Spleen (tissue), 11 donors: ENCODE data around the gene MYADM. TPM values are rescaled to one million over a fixed set of nuclear protein-coding genes. Genes with fewer than 3 reads are reported as not detected.
"Not testable (repeated sequence)": the region's sequence is repeated elsewhere in the genome, so short reads cannot be mapped to it uniquely, and the experiment has no call there.

ENCODE experiments used
- DNase-seq: peaks from one replicate; pipeline ENCODE4 v3.0.0-alpha.2; 2020
- H3K27ac ChIP-seq, 8 donors: fragments of 200-600 bp; sonication (generic) in 7 of 8; 1 replicate in 4 of 8; 2 replicates in 4 of 8; pipeline versions ENCODE4 v1.5.0 to v1.8.0; 2016 to 2021; ENCODE audit warnings: inconsistent platforms in 4 of 8, mild to moderate bottlenecking in 4 of 8, moderate library complexity in 1 of 8
- H3K27me3 ChIP-seq, 7 donors: fragments of 200-600 bp; sonication (generic) in 6 of 7; replicated peaks in 1 of 7; 1 replicate in 4 of 7; 2 replicates in 3 of 7; pipeline versions ENCODE4 v1.5.0 to v1.8.0; 2016 to 2021; ENCODE audit warnings: inconsistent platforms in 3 of 7, mild to moderate bottlenecking in 1 of 7
- H3K36me3 ChIP-seq, 6 donors: fragments of 200-600 bp; sonication (generic) in 5 of 6; 1 replicate in 4 of 6; 2 replicates in 2 of 6; pipeline versions ENCODE4 v1.5.0 to v1.8.0; 2016 to 2021; ENCODE audit warnings: inconsistent platforms in 2 of 6
- H3K4me1 ChIP-seq, 6 donors: fragments of 200-600 bp; sonication (generic) in 5 of 6; 1 replicate in 3 of 6; 2 replicates in 3 of 6; pipeline versions ENCODE4 v1.5.0 to v1.8.0; 2016 to 2021; ENCODE audit warnings: inconsistent platforms in 3 of 6
- H3K4me3 ChIP-seq, 8 donors: fragments of 200-600 bp; sonication (generic) in 7 of 8; 1 replicate in 4 of 8; 2 replicates in 4 of 8; pipeline versions ENCODE4 v1.5.0 to v1.8.0; 2016 to 2021; ENCODE audit warnings: inconsistent platforms in 4 of 8, mild to moderate bottlenecking in 4 of 8, moderate library complexity in 2 of 8
- H3K9me3 ChIP-seq, 8 donors: fragments of 200-600 bp; sonication (generic) in 7 of 8; 1 replicate in 4 of 8; 2 replicates in 4 of 8; pipeline versions ENCODE4 v1.5.0 to v1.8.0; 2016 to 2021; ENCODE audit warnings: inconsistent platforms in 4 of 8
- POLR2A ChIP-seq, 3 donors: fragments of 450-650 bp; IDR thresholded peaks; one replicate each; pipeline ENCODE4 v1.5.1; 2017; ENCODE audit warnings: antibody characterized with exemption in 3 of 3, mild to moderate bottlenecking in 1 of 3
- POLR2AphosphoS5 ChIP-seq, 3 donors: sonication (generic); formaldehyde crosslinking; IDR thresholded peaks; one replicate each; pipeline ENCODE4 v1.5.1; 2017; ENCODE audit warnings: antibody characterized with exemption in 3 of 3
- WGBS, 5 donors: extraction: QIAGEN DNeasy Blood & Tissue Kit in 3 of 5; methylation state at CpG; one replicate each; pipeline versions ENCODE4 v1.1.5 to v1.1.7; 2013 to 2018; 5-methylcytosine and 5-hydroxymethylcytosine counted together
- intact Hi-C: fragments of 100-400 bp; cut with DNase I; formaldehyde crosslinking; loops from one replicate; pipeline ENCODE4 v1.15.0; 2023; ENCODE audit warnings: low total_unique reads
- polyA plus RNA-seq, 3 donors: library from polyadenylated mRNA; stranded (reverse); fragments of 200-250 nt; gene quantifications; one replicate each; pipeline ENCODE4 v1.2.1, GENCODE V29; 2013
- total RNA-seq, 7 donors: library from RNA; depleted of rRNA in 3 of 7; stranded (reverse); fragments of >200 nt in 3 of 7; fragmentation: NEBNext Ultra II Directional in 4 of 7; extraction: Animal tissue kit (Norgen Biotek cat#: 25700) in 4 of 7; gene quantifications; one replicate each; pipeline versions ENCODE4 v1.1.0 to v1.2.1, GENCODE V29; 2016 to 2021
- TF ChIP-seq, protein P1 (sequence below), 11 experiments: fragments of 200-600 bp in 7 of 11; fragments of 450-650 bp in 4 of 11; sonication (generic) in 4 of 11; IDR thresholded peaks in 8 of 11; conservative IDR thresholded peaks in 3 of 11; 1 replicate in 7 of 11; 2 replicates in 4 of 11; pipeline versions ENCODE4 v1.4.0 to v1.8.0; 2016 to 2021; ENCODE audit warnings: antibody characterized with exemption in 11 of 11, inconsistent platforms in 4 of 11, mild to moderate bottlenecking in 1 of 11
- donor health status: healthy with polysubstance abuse.
- donor health status: DM: no; HTN: no; CAD: no; lungs with moderate emphysema.
- donor health status: DM: no; HTN: no; CAD: no.
- donor health status: Bipolar disorder and iron deficiency.
- donor health status: healthy.
- donor health status: DM: no; HTN: no; CAD: no.
- donor health status: DM: yes; HTN: yes; CAD: no.

The MYADM gene
- total and polyA plus RNA-seq, 10 donors: 9.1 to 146 (median 50.8) TPM

DNA sequence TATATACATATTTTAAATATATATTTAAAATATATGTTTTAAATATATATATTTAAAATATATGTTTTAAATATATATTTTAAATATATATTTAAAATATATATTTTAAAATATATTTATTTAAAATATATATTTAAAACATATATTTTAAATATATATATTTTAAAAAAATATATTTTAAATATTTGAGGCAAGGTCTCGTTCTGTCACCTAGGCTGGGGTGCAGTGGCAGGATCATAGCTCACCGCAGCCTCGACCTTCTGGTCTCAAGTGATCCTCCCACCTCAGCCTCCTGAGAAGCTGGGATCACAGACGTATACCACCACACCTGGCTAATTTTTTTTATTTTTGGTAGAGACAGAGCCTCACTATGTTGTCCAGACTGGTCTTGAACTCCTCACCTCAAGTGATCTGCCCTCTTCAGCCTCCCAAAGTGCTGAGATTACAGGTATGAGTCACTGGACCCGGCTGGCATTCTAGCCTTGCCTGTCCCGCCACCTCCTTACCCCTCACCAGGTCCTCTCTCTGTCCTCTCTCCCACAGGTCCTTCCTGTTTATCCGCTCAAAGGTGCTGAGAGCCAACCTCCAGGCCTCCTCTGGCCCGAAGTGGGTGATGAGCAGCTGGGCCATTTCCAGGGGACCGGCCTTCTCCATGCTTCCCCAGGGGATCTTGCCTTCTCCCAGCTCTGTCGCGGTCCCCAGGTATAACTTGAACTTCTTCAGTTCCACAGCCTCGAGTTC, 44.1 kb upstream of the MYADM start:
- peaks cover 0 to 34% (median 3%) of the 10 kb centered on the region in 6 donors for H3K4me1 ChIP-seq
- TF ChIP-seq POLR2AphosphoS5 (IDR thresholded peaks at IDR 0.05): no peak
- TF ChIP-seq, protein P1, sequence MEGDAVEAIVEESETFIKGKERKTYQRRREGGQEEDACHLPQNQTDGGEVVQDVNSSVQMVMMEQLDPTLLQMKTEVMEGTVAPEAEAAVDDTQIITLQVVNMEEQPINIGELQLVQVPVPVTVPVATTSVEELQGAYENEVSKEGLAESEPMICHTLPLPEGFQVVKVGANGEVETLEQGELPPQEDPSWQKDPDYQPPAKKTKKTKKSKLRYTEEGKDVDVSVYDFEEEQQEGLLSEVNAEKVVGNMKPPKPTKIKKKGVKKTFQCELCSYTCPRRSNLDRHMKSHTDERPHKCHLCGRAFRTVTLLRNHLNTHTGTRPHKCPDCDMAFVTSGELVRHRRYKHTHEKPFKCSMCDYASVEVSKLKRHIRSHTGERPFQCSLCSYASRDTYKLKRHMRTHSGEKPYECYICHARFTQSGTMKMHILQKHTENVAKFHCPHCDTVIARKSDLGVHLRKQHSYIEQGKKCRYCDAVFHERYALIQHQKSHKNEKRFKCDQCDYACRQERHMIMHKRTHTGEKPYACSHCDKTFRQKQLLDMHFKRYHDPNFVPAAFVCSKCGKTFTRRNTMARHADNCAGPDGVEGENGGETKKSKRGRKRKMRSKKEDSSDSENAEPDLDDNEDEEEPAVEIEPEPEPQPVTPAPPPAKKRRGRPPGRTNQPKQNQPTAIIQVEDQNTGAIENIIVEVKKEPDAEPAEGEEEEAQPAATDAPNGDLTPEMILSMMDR (IDR thresholded peaks at IDR 0.05 in 8 of 11, conservative IDR thresholded peaks at IDR 0.05 in 3 of 11): no peak
- no peak for TF ChIP-seq POLR2A (IDR thresholded peaks at IDR 0.05)
- 59 to 77% (median 60%) methylated on average over 12 of the region's 12 CpGs for WGBS, 5 donors
- H3K27ac ChIP-seq: peak overlapping the region in 7 of 8 donors; percentile 79 to 97 (median 91)
- H3K27me3 ChIP-seq: peaks cover 0 to 30% (median 0%) of the 10 kb centered on the region in 7 donors
- peaks cover 0 to 4% (median 0%) of the 10 kb centered on the region in 6 donors for H3K36me3 ChIP-seq
- intact Hi-C loops: no loop called here
- peak overlapping the region in 4 of 8 donors; percentile 15 to 63 (median 34) for H3K4me3 ChIP-seq
- no peaks in the 10 kb centered on the region for H3K9me3 ChIP-seq
- DNase-seq: peak; percentile 74

DNA sequence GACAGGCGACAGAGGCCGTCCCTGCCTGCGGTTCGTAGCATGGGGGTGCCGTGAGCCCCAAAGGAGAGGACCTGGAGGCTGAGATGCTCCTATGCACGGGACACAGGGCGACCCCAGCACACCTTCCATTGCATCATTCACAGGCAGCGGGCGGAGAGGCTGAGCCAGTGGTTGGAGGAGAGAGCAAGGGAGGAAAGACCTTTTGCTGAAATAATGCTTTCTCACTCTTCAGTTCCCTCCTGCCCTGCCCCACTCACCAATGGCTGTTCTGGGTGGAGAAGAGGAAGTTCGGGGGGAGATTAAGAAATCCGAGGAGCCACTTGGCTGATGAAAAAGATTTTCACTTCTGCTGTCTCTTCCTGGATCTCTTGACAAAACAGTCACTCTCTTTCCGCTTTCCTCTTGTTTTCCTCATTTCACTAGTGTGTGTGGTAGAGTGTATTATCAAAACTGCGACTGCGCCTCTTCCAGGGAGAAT, 43.5 kb upstream of the MYADM start, which contains the start of gene NLRP12:
Gene NLRP12, minus strand, starts transcription at position 181 of the 478 bp plus-strand sequence. Its CDS starts 140 bp downstream, at position 41.
- Histone ChIP-seq H3K4me3 (peak within 1 kb of the TSS in 4 of 8 donors; percentile 15 to 63 (median 34)), H3K4me1 (peaks cover 0 to 40% (median 3%) of the 10 kb centered on the region in 6 donors), H3K36me3 (no peaks in the 10 kb centered on the region), H3K9me3 (no peaks in the 10 kb centered on the region), H3K27ac (peak within 1 kb of the TSS in 7 of 8 donors; percentile 79 to 97 (median 91)), H3K27me3 (peaks cover 0 to 34% (median 0%) of the 10 kb centered on the region in 7 donors)
- 23 to 41% (median 27%) methylated on average over 14 of the region's 14 CpGs for WGBS, 5 donors
- peak; percentile 86 for DNase-seq
- no peak for TF ChIP-seq POLR2A (IDR thresholded peaks at IDR 0.05)
- peak; percentile 54 to 71 (median 68) for TF ChIP-seq POLR2AphosphoS5 (IDR thresholded peaks at IDR 0.05)
- TF ChIP-seq, protein P1 (IDR thresholded peaks at IDR 0.05 in 8 of 11, conservative IDR thresholded peaks at IDR 0.05 in 3 of 11): no peak
- intact Hi-C loops: no loop called here

DNA sequence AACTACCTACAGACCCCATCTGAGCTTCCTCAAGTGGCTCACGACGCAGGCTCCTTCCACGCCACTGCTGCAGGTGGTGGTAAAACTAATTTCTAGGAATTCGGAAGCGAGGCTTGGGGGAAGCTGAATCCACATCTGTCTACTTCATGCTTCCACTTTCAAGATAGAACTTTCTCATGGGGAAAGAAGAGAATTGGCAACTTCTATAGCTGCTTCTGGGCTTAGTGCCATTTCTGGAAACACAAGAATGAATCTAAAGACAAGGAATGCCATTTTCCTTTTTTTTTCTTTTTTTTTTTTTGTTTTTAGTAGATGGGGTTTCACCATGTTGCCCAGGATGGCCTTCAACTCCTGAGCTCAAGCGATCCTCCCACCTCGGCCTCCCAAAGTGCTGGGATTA, 40.8 kb upstream of the MYADM start:
- no peak for DNase-seq
- no peaks in the 10 kb centered on the region for H3K36me3 ChIP-seq
- 70 to 86% (median 80%) methylated on average over 7 of the region's 7 CpGs for WGBS, 5 donors
- H3K27ac ChIP-seq: no peak overlapping the region
- intact Hi-C loops: no loop called here
- H3K9me3 ChIP-seq: no peaks in the 10 kb centered on the region
- H3K4me3 ChIP-seq: no peak overlapping the region
- no peak for TF ChIP-seq POLR2A (IDR thresholded peaks at IDR 0.05)
- TF ChIP-seq, protein P1 (IDR thresholded peaks at IDR 0.05 in 8 of 11, conservative IDR thresholded peaks at IDR 0.05 in 3 of 11): no peak
- TF ChIP-seq POLR2AphosphoS5 (IDR thresholded peaks at IDR 0.05): no peak
- peaks cover 0 to 55% (median 0%) of the 10 kb centered on the region in 7 donors for H3K27me3 ChIP-seq
- peaks cover 0 to 52% (median 3%) of the 10 kb centered on the region in 6 donors for H3K4me1 ChIP-seq

DNA sequence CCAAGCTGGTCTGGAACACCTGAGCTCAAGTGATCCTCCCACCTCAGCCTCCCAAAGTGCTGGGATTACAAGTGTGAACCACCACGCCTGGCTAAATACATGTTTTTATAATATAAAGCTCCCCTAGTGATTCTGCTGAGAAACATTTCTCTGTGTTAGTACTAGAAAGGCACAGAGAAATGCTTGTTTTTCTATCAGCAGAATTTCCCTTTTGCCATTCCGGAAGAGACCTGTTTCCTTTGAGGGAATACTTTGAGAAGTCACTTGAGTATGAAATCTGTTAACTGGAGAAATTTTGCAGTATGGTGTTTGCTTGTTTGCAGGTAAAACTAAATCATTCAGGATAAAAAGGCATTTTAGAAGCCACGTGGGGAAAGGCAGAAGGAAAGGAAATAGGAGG, 39.2 kb upstream of the MYADM start:
- H3K4me1 ChIP-seq: peaks cover 0 to 52% (median 3%) of the 10 kb centered on the region in 6 donors
- no peaks in the 10 kb centered on the region for H3K36me3 ChIP-seq
- 24 to 42% (median 33%) methylated on average over 3 of the region's 3 CpGs for WGBS, 5 donors
- no peaks in the 10 kb centered on the region for H3K9me3 ChIP-seq
- H3K27me3 ChIP-seq: peaks cover 0 to 52% (median 0%) of the 10 kb centered on the region in 7 donors
- no peak overlapping the region for H3K4me3 ChIP-seq
- no peak for DNase-seq
- H3K27ac ChIP-seq: peak overlapping the region in 2 of 8 donors; percentile 79 to 85
- intact Hi-C loops: no loop called here
- TF ChIP-seq, protein P1 (IDR thresholded peaks at IDR 0.05 in 8 of 11, conservative IDR thresholded peaks at IDR 0.05 in 3 of 11): no peak
- no peak for TF ChIP-seq POLR2AphosphoS5 (IDR thresholded peaks at IDR 0.05)
- TF ChIP-seq POLR2A (IDR thresholded peaks at IDR 0.05): no peak

DNA sequence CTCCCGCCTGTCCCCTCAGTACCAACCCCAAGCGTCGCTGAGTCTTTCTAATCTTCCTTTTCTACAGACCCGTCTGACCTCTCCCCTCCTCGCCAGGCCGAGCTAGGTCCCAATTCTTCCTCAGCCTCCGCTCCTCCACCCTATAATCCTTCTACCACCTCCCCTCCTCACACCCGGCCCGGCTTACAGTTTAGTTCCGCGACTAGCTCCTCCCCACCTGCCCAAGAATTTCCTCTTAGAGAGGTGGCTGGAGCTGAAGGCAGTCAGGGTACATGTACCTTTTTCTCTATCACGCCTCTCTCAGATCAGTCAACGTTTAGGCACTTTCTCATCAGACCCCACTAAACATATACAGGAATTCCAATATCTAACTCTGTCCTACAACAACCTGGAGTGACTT, 34.8 kb upstream of the MYADM start:
- Histone ChIP-seq H3K4me1 (peaks cover 0 to 29% (median 0%) of the 10 kb centered on the region in 6 donors), H3K27me3 (peaks cover 0 to 41% (median 0%) of the 10 kb centered on the region in 7 donors), H3K27ac (peak overlapping the region in 1 of 8 donors; percentile 9)
- 8 to 29% (median 20%) methylated on average over 7 to 13 of the region's 13 CpGs for WGBS, 5 donors
- H3K4me3 ChIP-seq, H3K9me3 ChIP-seq, H3K36me3 ChIP-seq, intact Hi-C loops, DNase-seq: not testable (repeated sequence)

DNA sequence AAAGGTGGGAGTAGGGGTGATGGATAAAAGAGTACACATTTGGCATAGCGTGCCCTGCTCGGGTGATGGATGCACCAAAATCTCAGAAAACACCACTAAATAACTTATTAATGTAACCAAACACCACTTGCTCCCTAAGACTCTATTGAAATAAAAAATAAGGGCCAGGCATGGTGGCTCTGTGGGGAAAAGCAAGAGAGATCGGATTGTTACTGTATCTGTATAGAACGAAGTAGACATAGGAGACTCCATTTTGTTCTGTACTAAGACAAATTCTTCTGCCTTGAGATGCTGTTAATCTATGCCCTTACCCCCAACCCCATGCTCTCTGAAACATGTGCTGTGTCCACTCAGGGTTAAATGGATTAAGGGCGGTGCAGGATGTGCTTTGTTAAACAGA, 29.2 kb upstream of the MYADM start:
- WGBS, 5 donors: 70 to 87% (median 81%) methylated on average over 5 of the region's 5 CpGs
- H3K27ac ChIP-seq, H3K9me3 ChIP-seq, intact Hi-C loops, DNase-seq, H3K36me3 ChIP-seq, H3K4me3 ChIP-seq: not testable (repeated sequence)
- Histone ChIP-seq H3K4me1 (peaks cover 5 to 27% (median 14%) of the 10 kb centered on the region in 6 donors), H3K27me3 (peaks cover 0 to 25% (median 0%) of the 10 kb centered on the region in 7 donors)
